Umbilical cord (tissue), 2 donors: ENCODE measurements around the gene ZFHX3. TPM values are rescaled to one million over a fixed set of nuclear protein-coding genes. Genes with fewer than 3 reads are reported as not detected.
"Not testable (repeated sequence)": the region's sequence is repeated elsewhere in the genome, so short reads cannot be mapped to it uniquely, and the experiment has no call there.

Experiments
- DNase-seq: peaks from one replicate; pipeline ENCODE4 v3.0.0-alpha.2; 2015; ENCODE audit warnings: low spot score
- total RNA-seq: library from RNA; depleted of rRNA; stranded (reverse); fragments of >200 nt; gene quantifications from one replicate; pipeline ENCODE4 v1.2.3, GENCODE V29; 2014; ENCODE audit warnings: low replicate concordance; ENCODE audit not compliant: insufficient read depth

The ZFHX3 gene
- total RNA-seq: 26.7 TPM

GRCh38 chr16:73047536-73048291 is at the start of gene ZFHX3:
TSS of gene ZFHX3 (minus strand) at chr16:73048128. CDS start at chr16:72960145, 87,983 bp downstream.
- peak; percentile 82 for DNase-seq

- no peak for DNase-seq
Measured at GRCh38 chr16:73096510-73096909, 48.6 kb upstream of the ZFHX3 start.

GRCh38 chr16:73095885-73096421 is 48.0 kb upstream of the ZFHX3 start:
- peak; percentile 42 for DNase-seq

GRCh38 chr16:73095142-73095820 is 47.4 kb upstream of the ZFHX3 start:
- no peak for DNase-seq

GRCh38 chr16:73094371-73094770 is 46.4 kb upstream of the ZFHX3 start:
- DNase-seq: no peak

- DNase-seq: peak; percentile 84
Measured at GRCh38 chr16:73093146-73094144, 45.5 kb upstream of the ZFHX3 start.

- DNase-seq: no peak
Measured at GRCh38 chr16:73092236-73092781, 44.4 kb upstream of the ZFHX3 start.

- DNase-seq: no peak
Measured at GRCh38 chr16:73091174-73091573, 43.2 kb upstream of the ZFHX3 start.

GRCh38 chr16:73089420-73089819 is 41.5 kb upstream of the ZFHX3 start:
- DNase-seq: no peak

- no peak for DNase-seq
Measured at GRCh38 chr16:73086108-73086507, 38.2 kb upstream of the ZFHX3 start.

- DNase-seq: no peak
Measured at GRCh38 chr16:73083271-73083670, 35.3 kb upstream of the ZFHX3 start.

GRCh38 chr16:73082634-73083051 is 34.7 kb upstream of the ZFHX3 start:
- DNase-seq: peak; percentile 73

GRCh38 chr16:73080931-73081330 is 33.0 kb upstream of the ZFHX3 start:
- no peak for DNase-seq

GRCh38 chr16:73076324-73076810 is 28.4 kb upstream of the ZFHX3 start:
- DNase-seq: no peak

GRCh38 chr16:73074382-73074781 is 26.5 kb upstream of the ZFHX3 start:
- no peak for DNase-seq

GRCh38 chr16:73072051-73072450 is 24.1 kb upstream of the ZFHX3 start:
- DNase-seq: not testable (repeated sequence)

- peak; percentile 69 for DNase-seq
Measured at GRCh38 chr16:73071131-73071940, 23.4 kb upstream of the ZFHX3 start.

GRCh38 chr16:73069581-73070262 is 21.8 kb upstream of the ZFHX3 start:
- DNase-seq: no peak
